NCI-H510A (cell line): Measurements from ENCODE around the gene TMTC4.
"Not testable (repeated sequence)": the region's sequence is repeated elsewhere in the genome, so short reads cannot be mapped to it uniquely, and the experiment has no call there.

Experiments
- DNase-seq: peaks from one replicate; lab custom pipeline; 2025; lab: John Stamatoyannopoulos, UW

TMTC4 gene

DNA sequence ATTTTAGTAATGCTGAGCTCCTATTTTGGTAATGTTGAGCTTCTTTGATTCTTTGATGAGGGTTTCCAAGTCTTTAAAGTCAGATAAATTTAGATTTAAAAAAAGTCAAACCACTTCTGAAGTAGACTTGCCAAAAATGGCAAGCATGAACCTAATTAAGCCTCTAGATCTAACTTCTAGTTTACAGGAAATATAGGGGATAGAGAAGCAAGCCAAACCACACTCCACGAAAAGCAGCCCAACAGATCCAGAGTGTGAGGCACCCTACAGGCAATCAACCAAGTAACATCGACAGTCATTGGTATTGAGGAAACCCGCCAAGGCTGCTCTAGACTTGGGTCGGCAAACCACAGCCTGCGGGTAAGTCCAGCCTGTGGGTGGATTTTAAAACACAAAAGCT, 89.7 kb downstream of the TMTC4 start:
- DNase-seq = no peak

DNA sequence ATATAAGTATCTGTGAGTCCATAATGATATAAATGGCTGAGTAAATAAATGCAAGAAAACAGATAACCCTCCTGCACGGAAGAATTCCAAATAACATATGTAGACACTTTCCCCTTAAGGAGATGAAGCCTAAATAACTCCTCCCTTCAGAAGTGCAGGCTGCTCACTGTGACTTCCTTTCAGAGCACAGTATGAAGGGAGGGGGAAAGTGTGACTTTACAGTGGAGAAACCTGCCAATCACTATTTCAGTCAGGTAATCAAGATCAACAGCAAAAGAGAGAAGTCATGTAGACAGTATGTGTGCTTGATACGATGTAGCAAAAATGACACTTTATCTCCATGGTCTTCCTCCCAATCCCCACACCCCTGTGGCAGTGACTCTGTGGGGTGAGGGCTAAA, 93.1 kb downstream of the TMTC4 start:
- no peak for DNase-seq

DNA sequence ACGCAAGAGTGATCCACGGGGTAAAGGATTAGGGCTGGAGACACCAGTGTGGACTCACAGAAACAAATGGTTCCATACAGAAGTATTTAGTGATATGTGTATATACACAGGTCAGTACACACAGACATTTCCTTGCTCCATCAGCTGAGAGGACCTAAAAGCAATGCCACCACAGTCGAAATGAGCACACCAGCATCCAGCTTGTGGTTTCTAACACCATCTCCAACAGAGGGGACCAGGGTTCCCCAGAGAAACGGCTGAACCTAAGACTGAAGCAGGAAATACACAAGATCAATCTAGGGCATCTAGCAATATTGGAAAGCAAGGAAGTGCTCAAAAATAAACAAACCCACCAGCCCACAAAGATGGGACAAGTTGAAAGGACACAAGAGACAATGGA, 93.6 kb downstream of the TMTC4 start:
- DNase-seq = no peak

DNA sequence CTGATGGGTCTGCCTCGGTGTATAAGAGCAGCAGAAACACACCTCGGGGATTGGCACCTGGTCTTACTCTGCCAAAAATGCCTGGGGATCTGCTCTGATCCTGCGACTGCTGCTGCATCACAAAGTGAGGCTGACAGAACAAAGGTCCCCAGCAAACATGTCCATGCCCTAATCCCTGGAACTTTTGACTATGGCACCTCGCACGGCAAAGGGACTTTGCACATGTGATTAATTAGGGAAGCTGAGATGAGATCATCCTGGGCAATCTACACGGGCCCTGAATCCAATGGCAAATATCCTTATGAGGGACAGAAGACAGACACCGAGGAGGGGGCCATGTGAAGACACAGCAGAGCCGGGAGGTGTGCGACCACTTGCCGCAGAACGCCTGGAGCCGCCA, 94.5 kb downstream of the TMTC4 start:
- no peak for DNase-seq

DNA sequence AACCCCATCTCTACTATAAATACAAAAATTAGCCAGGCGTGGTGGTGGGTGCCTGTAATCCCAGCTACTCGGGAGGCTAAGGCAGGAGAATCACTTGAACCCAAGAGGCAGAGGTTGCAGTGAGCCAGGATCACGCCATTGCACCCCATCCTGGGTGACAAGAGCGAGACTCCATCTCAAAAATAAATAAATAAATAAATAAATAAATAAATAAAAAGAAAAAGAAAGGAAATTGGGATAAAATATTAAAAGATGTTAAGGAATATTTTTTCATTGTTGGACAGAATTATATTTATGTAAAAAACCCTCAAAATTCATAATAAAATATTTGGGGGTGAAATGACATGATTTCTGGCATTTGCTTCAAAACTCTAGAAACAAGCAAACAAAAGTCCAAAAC, 97.4 kb downstream of the TMTC4 start:
- DNase-seq = not testable (repeated sequence)

DNA sequence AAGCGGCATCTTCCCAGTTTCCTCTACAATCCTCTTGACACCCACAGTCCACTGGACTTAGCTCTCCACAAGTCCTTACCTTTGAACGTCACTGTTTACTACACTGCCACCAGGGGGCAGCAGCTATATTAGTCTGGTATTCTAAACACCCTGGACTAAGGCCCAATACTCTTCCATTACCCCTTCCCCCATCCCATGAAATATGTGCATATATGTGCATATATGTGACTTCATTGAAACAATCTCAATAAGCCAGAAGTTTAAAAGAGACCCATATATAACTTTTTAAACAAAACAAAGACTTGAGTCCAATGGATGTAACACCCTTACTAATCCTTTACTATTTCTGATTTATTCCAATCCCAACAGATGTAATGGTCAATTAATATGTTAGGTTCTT, 101.5 kb downstream of the TMTC4 start:
- no peak for DNase-seq

DNA sequence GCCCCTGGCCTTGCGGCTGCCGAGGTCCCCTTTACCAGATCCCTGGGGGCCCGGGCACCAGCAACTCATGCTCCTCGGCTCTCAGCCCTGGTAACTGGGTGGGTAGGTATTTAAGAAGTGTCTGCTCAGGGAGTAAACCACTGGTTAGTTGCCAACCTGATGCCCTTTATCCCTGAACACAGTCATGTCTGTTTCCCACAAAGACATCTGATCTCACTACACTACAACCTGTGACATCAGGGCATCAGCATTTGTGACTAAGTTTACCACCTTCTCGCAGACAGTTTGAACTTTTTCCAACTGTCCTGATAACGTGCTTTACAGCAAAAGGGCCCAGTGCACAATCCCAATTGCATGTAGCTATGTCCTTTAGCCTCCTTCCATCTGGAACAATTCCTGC, 108.1 kb downstream of the TMTC4 start:
- DNase-seq = no peak

DNA sequence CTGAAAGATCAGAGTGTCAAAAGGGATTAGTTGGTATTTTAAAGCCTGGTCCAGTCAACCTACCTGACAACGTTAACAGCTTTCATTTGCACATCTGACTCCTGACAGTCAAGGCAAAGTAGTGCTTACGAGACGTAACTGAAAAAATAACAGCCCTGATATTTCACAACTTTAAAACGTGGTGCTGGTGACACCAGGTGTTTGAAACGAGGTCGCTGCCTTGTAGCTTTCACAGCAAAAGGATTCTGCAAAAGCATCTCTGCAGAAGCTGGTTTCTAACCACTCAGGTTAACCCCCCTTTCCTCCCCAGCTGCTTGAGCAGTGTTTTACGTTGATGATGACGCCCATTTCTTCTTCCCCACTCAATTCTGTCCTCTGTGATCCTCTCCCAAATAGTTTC, 109.3 kb downstream of the TMTC4 start:
- no peak for DNase-seq

DNA sequence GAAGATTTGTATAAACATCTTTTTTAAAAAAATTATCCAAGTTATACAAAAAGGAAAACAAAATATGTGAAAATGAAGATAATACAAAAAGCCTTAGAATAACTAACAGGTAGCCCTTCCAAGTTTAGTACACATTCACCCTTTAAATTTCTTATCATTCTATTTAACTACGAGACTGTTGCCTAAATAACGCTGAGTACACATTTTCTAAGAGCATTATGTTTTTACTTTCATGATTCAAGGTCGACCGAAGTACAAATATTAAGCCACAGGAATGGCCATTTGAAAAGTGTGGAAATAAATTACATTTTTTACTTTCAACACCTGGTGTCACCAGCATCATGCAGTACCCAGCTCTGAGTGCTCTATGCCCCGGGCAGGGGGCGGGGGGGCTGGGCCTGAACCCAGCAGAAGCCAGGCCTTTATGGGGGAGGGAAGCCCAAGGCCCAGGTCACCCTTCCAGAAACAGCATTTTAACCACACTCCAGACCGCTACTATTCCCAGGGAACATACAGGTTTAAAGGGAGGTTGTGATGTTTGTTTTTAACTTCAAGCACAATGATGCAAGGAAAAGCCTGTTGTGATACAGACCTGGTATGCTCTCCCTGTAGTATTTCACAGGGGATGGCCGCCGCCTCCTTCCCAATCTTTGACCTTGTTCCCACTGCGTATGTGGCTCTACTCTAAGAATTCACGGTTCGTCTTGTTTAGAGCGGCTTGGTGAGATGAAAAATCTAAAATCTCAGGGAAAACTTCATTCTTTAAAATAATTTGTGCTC, 110.0 kb downstream of the TMTC4 start:
- DNase-seq = no peak

DNA sequence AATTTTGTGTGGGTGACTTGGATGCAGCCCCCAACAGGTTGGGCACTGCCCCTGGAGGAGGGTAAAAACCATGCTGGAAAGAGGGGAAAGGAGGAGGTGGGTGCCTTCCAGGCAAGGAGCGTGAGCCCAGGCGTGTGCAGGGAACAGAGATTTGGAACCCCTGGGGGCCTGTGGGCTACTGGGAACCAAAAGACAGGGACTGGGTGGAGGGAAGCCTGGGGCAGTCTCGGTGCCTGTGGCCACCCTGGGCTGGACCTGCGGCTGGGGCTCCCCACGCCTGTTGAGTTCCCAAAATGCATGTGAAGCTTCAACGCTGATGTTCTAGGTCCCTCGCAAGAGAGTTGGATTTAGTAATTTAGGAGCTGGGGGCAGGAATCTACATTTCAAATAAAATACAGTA, 110.8 kb downstream of the TMTC4 start:
- no peak for DNase-seq

DNA sequence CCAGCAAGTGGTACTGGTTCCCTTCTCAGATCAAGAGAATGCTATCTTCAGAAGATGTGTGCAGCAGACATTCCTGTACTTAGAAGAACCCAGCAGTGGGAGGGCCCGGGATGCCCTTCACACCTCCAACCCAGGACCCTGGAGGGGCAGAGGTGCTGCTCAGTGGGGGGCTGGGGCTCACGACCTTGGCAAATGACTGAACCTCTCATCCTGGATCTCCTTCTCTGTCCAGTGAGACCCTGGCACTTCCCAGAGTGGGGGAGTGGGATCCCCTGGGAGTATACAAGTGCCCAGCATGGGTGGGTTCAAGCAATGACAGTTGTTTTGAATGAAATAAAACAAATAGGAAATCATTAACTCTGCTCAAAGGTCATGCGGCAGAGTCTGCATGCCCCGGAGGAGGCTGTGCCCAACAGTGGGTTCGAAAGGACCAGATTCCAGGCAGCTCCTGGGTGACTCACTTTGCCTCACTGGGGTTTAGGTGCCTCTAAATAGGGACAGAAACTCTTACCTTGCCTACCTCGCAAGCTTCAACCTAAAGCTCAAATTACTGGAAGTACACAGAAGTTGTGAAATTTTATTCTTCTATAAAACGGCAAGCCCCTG, 112.9 kb downstream of the TMTC4 start:
- no peak for DNase-seq

DNA sequence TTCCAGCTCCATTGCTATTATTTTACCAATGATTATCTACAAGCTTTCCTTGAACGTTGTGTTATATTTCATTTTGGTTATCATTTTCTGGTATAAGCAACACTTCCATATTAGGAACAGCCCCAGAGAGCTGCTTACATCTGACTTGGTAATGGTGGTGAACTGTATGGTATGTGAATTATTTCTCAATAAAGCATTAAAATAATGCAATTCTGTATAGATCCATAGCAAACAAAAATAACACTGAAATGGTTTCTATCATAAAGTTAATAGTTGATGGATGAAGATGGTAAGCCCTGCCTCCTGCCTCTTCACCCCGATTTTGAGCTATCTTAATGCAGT, 113.5 kb downstream of the TMTC4 start:
- no peak for DNase-seq

DNA sequence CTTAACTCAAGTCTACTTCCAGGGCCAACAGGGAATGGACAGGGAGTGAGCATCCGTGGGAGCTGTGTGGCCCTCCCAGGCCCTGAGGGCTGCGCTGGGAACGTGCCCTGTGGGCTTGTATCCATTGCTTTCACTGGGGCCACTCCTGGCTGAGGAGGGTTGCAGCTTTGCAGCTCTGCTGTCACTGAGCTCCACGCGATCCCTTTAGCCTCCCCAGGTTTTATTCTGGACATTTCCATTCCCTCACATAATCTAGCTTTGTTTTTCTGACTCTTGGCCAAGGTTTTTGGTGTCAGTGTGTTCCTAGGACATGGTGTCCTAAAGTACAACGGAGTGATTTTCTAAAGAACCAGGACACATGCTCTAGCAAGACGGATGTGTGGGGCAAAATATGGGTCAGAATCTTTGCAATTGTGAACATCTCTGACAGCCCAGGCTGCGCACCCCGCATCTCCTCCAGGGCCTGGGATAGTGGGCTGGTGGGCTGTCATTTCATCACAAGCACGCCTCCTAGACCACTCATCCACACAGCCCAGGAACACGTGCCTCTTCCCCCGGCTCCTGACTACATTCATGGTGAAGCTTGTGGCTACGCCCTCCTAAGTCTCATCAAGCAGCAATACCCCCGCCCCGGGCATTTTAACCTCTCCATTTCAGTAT, 114.0 kb downstream of the TMTC4 start:
- no peak for DNase-seq

DNA sequence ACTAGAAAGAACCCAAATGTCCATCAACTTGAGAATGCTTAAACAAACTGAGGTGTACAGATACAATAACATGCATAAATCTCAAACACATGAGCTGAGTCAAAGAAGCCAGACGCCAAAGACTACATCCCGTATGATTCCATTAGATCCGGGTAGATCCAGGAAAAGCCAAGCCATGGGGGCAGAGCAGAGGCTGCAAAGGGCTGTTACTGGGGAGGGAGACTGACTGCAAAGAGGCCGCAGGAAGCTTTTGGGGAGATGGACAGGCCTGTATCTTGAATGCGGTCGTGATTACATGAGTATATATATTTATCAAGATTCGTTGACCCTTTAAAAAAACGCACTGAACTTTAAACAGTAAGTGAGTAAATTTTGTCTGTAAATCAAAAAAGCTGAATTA, 114.7 kb downstream of the TMTC4 start:
- DNase-seq = no peak
